H1 (cell line): Measurements from ENCODE around the gene ASTL. TPM values are rescaled to one million over a fixed set of nuclear protein-coding genes. Genes with fewer than 3 reads are reported as not detected.

Source experiments
- HDAC2 ChIP-seq, 2 experiments: fragments of 300-600 bp in 1 of 2; sonication (generic) in 1 of 2; IDR thresholded peaks; 2 replicates each; pipeline ENCODE4 v1.6.1; 2011 to 2012; ENCODE audit warnings: low read depth in 2 of 2, low read length in 2 of 2, mild to moderate bottlenecking in 2 of 2, moderate library complexity in 2 of 2, borderline replicate concordance in 1 of 2, inconsistent platforms in 1 of 2
- polyA plus RNA-seq, 7 experiments: library from polyadenylated mRNA; depleted of rRNA in 3 of 7; stranded (reverse) in 5 of 7; unstranded in 2 of 7; fragments of >200 nt in 5 of 7; fragments of 200-250 nt in 2 of 7; gene quantifications; 1 replicate in 5 of 7; 2 replicates in 1 of 7; 4 replicates in 1 of 7; pipeline versions ENCODE4 v1.2.1 to v1.2.3, GENCODE V29; 2011 to 2013; ENCODE audit warnings: missing spikeins in 2 of 7, mixed read lengths in 2 of 7
- total RNA-seq: library from RNA; stranded (reverse); fragmentation: NEBNext Ultra II Directional; extraction: Animal tissue kit (Norgen Biotek cat#: 25700); gene quantifications from 2 replicates; pipeline ENCODE4 v1.2.1, GENCODE V29; 2021

ASTL gene
- total and polyA plus RNA-seq, 2 of the 8 experiments (the other 6 are each of a cell fraction or from before 2014, with no cell fraction given) = 0.60 to 1.4 TPM

DNA sequence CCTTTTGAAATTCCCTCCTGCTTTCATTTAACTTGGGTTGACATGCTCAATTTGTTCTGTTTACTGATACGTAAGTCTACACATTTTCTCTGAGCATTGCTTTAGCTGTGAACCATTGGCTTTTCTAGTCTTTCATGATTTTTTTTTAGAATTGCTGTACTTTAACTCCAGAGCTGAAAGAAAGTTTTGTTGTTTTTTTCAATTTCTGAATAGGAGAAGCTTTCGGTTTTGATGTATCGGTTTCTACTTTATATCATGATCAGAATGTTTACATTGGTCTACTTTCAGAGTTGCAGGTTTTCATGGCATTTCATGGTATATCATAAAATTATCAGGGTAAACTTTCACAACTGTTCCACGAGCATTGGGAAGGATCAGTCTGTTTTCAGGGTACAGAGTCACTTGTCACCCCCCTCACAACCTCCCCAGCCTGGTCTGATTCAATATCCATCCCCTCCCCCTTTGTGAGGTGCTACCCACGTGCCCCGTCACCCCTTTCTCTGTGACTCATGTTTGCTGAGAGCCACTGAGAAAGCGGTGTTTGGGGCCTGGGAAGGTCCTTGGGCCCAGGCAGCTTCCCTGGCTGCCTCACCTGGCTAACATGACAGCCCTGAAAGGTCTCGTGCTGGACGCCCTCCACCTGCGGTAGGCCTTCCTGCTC lies 7.0 kb downstream of the ASTL start (continued):
- no peak for TF ChIP-seq HDAC2 (IDR thresholded peaks at IDR 0.05; ENCODE audit: borderline replicate concordance in 1 of 2, low read depth in 2 of 2, low read length in 2 of 2)
